ENCODE measurements around the gene BMAL1. TPM values are rescaled to one million over a fixed set of nuclear protein-coding genes. Genes with fewer than 3 reads are reported as not detected.

The BMAL1 gene
- total RNA-seq, 1 experiment from 2014 or later = 8.3 TPM

GRCh38 chr11:13301522-13301921 is 23.9 kb downstream of the BMAL1 start:
- DNase-seq (ENCODE audit: low spot score) = no peak
- ChIA-PET CTCF (interaction anchor here (0.6 to 0.8 kb wide), 2 partner anchors 13 to 83 kb away, joined by 3 read pairs; no protein-coding TSS in a partner anchor), POLR2A (no interaction called here)

More at GRCh38 chr11:13301522-13301921, 23.9 kb downstream of the BMAL1 start:
- Mint-ChIP-seq H3K4me1 (peaks cover 4% of the 10 kb centered on the region; the same call in 1 of the 2 replicates), H3K27ac (no peak overlapping the region; the same call in 1 of the 2 replicates), H3K4me3 (no peak overlapping the region), H3K9me3 (no peaks in the 10 kb centered on the region), H3K27me3 (ENCODE audit: low read depth) (no peaks in the 10 kb centered on the region), H3K36me3 (no peaks in the 10 kb centered on the region)
- TF ChIP-seq ZNF232 (CRISPR knock-in tag; IDR thresholded peaks at IDR 0.05) (no peak), ZNF138 (CRISPR knock-in tag; conservative IDR thresholded peaks at IDR 0.05) (no peak), NFE2L1 (CRISPR knock-in tag; IDR thresholded peaks at IDR 0.05) (no peak), ZNF671 (CRISPR knock-in tag; IDR thresholded peaks at IDR 0.05) (no peak), ZBTB21 (CRISPR knock-in tag; IDR thresholded peaks at IDR 0.05; ENCODE audit: borderline replicate concordance) (no peak), CREB1 (CRISPR knock-in tag; IDR thresholded peaks at IDR 0.05) (no peak), AFF4 (CRISPR knock-in tag; IDR thresholded peaks at IDR 0.05; ENCODE audit: borderline replicate concordance) (no peak), ARID4B (CRISPR knock-in tag; IDR thresholded peaks at IDR 0.05; ENCODE audit: borderline replicate concordance) (no peak), OVOL2 (CRISPR knock-in tag; IDR thresholded peaks at IDR 0.05; ENCODE audit: borderline replicate concordance) (no peak)
- TF ChIP-seq, protein P1, sequence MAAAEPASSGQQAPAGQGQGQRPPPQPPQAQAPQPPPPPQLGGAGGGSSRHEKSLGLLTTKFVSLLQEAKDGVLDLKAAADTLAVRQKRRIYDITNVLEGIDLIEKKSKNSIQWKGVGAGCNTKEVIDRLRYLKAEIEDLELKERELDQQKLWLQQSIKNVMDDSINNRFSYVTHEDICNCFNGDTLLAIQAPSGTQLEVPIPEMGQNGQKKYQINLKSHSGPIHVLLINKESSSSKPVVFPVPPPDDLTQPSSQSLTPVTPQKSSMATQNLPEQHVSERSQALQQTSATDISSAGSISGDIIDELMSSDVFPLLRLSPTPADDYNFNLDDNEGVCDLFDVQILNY (CRISPR knock-in tag; IDR thresholded peaks at IDR 0.05) = no peak
- TF ChIP-seq, protein P2, sequence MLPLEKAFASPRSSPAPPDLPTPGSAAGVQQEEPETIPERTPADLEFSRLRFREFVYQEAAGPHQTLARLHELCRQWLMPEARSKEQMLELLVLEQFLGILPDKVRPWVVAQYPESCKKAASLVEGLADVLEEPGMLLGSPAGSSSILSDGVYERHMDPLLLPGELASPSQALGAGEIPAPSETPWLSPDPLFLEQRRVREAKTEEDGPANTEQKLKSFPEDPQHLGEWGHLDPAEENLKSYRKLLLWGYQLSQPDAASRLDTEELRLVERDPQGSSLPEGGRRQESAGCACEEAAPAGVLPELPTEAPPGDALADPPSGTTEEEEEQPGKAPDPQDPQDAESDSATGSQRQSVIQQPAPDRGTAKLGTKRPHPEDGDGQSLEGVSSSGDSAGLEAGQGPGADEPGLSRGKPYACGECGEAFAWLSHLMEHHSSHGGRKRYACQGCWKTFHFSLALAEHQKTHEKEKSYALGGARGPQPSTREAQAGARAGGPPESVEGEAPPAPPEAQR (CRISPR knock-in tag; IDR thresholded peaks at IDR 0.05) = no peak
- TF ChIP-seq, protein P3, sequence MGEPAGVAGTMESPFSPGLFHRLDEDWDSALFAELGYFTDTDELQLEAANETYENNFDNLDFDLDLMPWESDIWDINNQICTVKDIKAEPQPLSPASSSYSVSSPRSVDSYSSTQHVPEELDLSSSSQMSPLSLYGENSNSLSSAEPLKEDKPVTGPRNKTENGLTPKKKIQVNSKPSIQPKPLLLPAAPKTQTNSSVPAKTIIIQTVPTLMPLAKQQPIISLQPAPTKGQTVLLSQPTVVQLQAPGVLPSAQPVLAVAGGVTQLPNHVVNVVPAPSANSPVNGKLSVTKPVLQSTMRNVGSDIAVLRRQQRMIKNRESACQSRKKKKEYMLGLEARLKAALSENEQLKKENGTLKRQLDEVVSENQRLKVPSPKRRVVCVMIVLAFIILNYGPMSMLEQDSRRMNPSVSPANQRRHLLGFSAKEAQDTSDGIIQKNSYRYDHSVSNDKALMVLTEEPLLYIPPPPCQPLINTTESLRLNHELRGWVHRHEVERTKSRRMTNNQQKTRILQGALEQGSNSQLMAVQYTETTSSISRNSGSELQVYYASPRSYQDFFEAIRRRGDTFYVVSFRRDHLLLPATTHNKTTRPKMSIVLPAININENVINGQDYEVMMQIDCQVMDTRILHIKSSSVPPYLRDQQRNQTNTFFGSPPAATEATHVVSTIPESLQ (CRISPR knock-in tag; IDR thresholded peaks at IDR 0.05) = no peak
- ATAC-seq = no peak

Measured in WTC11 (cell line).